IPS-NIHi7 (cell line): ENCODE measurements around the gene FBXO47.

Experiments used
- DNase-seq: peaks from one replicate; pipeline ENCODE4 v3.0.0; 2012; ENCODE audit warnings: mixed read lengths; ENCODE audit errors: extremely low spot score

Gene FBXO47

GRCh38 chr17:38967290-38967738 lies at the start of gene FBXO47:
Gene FBXO47 (minus strand): TSS chr17:38967403. CDS start chr17:38963025, 4,378 bp downstream.
- peak; percentile 91 for DNase-seq

- no peak for DNase-seq
These were observed 49.3 kb upstream of the FBXO47 start for GRCh38 chr17:39016193-39017153.

- no peak for DNase-seq
These were observed 48.3 kb upstream of the FBXO47 start for GRCh38 chr17:39015546-39015935.

GRCh38 chr17:39014795-39015545 lies 47.8 kb upstream of the FBXO47 start:
- no peak for DNase-seq

- no peak for DNase-seq
These were observed 47.0 kb upstream of the FBXO47 start for GRCh38 chr17:39014044-39014794.

- DNase-seq = no peak
These were observed 45.5 kb upstream of the FBXO47 start for GRCh38 chr17:39012725-39013124.

- peak; percentile 72 for DNase-seq
These were observed 44.8 kb upstream of the FBXO47 start for GRCh38 chr17:39011907-39012468.

GRCh38 chr17:39009581-39010001 lies 42.4 kb upstream of the FBXO47 start:
- DNase-seq = no peak

- no peak for DNase-seq
These were observed 41.4 kb upstream of the FBXO47 start for GRCh38 chr17:39008633-39009032.

GRCh38 chr17:39002991-39003715 lies 36.0 kb upstream of the FBXO47 start:
- no peak for DNase-seq

- peak; percentile 32 for DNase-seq
These were observed 34.8 kb upstream of the FBXO47 start for GRCh38 chr17:39001703-39002637.

GRCh38 chr17:39000021-39000601 lies 32.9 kb upstream of the FBXO47 start:
- DNase-seq = no peak

GRCh38 chr17:38996660-38997337 lies 29.6 kb upstream of the FBXO47 start:
- no peak for DNase-seq

- no peak for DNase-seq
These were observed 26.8 kb upstream of the FBXO47 start for GRCh38 chr17:38994026-38994425.

GRCh38 chr17:38984666-38985065 lies 17.5 kb upstream of the FBXO47 start:
- DNase-seq = no peak

- DNase-seq = peak; percentile 69
These were observed 15.9 kb upstream of the FBXO47 start for GRCh38 chr17:38982858-38983746.

- DNase-seq = no peak
These were observed 14.4 kb upstream of the FBXO47 start for GRCh38 chr17:38981636-38982035.
